ENCODE results near the gene CEP83. TPM values are rescaled to one million over a fixed set of nuclear protein-coding genes. Genes with fewer than 3 reads are reported as not detected.
"Not testable (repeated sequence)": the region's sequence is repeated elsewhere in the genome, so short reads cannot be mapped to it uniquely, and the experiment has no call there.

CEP83 gene
- total RNA-seq, 2 donors from 2014 or later: 22.0 to 23.9 TPM

DNA sequence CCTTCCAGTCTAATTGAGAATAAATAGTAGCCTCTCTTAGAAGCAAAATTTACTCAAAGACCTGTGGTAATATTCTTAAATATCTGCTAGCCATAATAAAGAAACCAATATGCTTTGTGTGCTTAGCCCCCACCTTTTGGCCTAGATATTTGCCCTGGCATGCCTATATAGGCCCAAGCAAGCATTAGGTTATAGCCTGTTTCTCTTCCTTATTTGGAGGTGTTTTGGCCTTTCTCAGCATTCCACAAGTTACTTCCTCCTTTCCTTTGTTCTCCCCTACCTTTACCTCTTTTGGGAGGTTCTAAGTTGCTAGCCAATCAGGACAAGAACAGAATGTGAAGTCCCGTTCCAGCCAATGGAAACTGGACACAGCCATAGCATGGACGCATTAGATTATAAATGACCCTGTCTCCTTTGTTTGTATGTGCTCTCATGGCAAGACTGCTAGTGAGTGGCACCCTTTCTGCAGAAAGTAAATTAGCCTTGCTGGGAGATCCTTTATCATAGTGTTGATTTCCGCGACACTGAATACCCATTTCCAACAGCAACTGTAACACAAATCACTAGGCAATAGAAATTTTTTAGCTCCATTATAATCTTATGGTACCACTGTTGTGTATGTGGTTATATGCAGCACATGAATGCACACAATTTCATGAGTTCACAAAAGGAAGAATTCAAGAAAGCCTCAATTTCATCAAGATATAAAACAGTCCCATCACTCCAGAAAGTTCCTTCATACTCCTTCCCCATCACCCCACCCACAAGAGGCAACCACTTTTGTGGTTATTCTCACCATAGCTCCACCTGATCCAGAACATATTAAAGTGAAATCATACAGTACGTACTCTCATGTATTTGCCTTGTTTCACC lies 37.6 kb downstream of the CEP83 start:
- Mint-ChIP-seq H3K27me3 (no peaks in the 10 kb centered on the region), H3K27ac (no peak overlapping the region), H3K4me1 (peaks cover 9% of the 10 kb centered on the region), H3K4me3 (no peak overlapping the region), H3K36me3 (ENCODE audit: low read depth) (peaks cover 31% of the 10 kb centered on the region), H3K9me3 (peaks cover 21% of the 10 kb centered on the region)
- no peak for ATAC-seq (replicated peaks)

DNA sequence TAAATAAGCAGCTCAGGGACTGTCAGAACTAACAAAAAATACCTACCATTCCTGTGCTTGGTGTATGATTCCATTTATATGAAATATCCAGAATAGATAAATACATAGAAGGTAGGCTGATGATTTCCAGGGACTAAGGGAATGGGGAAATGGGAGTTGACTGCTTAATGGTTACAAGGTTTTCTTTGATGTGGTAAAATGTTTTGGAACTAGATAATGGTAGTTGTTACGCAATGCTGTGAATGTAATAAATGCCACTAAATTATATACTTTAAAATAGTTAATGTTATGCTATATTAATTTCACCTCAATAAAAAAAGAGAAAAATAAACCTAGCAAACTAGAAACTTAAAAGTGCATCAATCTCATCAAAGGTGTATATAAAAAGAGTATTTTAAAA lies 41.1 kb downstream of the CEP83 start:
- Mint-ChIP-seq H3K9me3 (peaks cover 10% of the 10 kb centered on the region), H3K36me3 (ENCODE audit: low read depth) (peaks cover 10% of the 10 kb centered on the region), H3K4me3 (no peak overlapping the region), H3K27ac (no peak overlapping the region), H3K27me3 (no peaks in the 10 kb centered on the region), H3K4me1 (no peaks in the 10 kb centered on the region)
- ATAC-seq (replicated peaks): no peak

DNA sequence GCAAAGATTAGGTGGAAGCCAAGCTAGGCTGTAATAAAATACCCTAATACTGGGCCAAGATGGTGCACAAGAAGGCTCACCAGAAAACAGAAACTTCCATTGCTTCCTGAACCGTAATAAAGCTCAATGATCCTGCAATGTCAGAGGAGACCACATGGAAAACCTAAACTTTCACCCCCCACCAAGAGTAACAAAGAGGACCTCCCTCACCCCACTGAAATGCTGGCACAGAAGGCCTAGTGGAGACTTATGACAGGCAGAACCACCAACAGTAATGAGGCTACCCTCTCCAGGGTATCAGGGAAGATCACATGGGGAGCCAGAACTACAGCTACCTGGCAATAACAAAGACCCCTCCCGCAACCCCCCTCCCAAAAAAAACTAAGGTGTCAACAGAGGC lies 43.1 kb downstream of the CEP83 start:
- no peak for ATAC-seq (replicated peaks)
- no peak overlapping the region for H3K27ac Mint-ChIP-seq
- H3K36me3 Mint-ChIP-seq (ENCODE audit: low read depth): peaks cover 7% of the 10 kb centered on the region
- H3K4me1 Mint-ChIP-seq: no peaks in the 10 kb centered on the region
- H3K4me3 Mint-ChIP-seq: no peak overlapping the region
- no peaks in the 10 kb centered on the region for H3K27me3 Mint-ChIP-seq
- no peaks in the 10 kb centered on the region for H3K9me3 Mint-ChIP-seq

DNA sequence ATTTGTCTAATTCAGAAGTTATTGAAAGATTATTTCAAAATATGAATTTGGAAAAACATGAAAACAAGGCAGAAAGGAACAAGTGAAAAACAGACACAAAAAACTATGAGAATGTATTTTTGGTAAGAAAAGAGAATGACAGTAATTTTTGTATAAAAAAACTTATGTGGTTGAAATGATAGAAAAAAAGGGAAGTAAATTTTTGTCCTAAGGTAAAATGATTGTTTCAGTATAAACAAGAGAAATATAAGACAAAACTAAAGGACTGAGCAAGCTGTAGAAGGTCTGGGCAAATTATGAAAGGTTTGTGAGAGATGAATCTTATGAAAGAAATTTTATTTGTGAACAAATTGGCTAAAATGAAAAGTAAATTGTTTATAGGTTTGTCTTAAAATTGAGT lies 44.6 kb downstream of the CEP83 start:
- H3K27ac Mint-ChIP-seq: no peak overlapping the region
- H3K36me3 Mint-ChIP-seq (ENCODE audit: low read depth): peaks cover 10% of the 10 kb centered on the region
- ATAC-seq (replicated peaks): no peak
- H3K4me1 Mint-ChIP-seq: no peaks in the 10 kb centered on the region
- H3K4me3 Mint-ChIP-seq: no peak overlapping the region
- no peaks in the 10 kb centered on the region for H3K9me3 Mint-ChIP-seq
- no peaks in the 10 kb centered on the region for H3K27me3 Mint-ChIP-seq

DNA sequence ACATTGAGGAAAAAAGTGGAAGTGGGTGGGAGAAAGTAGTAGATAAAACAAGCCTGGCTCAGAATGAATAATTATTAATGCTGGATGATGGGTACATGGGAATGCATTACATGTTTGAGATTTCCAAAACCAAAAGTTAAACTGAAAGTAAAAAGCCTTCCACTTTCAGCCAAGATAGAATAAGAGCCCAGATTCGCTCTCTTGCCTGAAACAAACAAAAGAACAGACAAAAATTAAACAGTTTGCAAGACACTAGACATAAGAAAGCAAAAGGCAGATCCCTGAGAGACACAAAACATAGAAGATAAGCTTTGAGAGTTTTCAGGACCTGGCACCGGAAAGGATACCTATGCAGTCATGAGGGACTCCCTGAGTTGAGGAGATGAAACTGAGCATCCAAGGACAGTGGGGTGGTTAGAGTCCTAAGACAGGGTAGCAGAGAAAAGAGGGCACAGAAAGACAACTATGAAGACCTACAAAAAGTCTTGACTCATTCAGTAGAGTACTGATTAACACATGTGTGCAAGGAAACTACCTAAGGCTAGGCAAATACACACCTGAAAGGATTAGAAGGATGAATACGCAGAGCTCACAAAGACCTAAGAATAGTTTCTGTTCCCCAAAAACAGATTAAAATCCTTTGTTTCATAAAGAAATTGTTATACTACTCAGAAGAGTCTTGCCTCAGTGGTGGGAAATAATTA lies 54.1 kb downstream of the CEP83 start:
- peaks cover 17% of the 10 kb centered on the region for H3K4me1 Mint-ChIP-seq
- H3K9me3 Mint-ChIP-seq: no peaks in the 10 kb centered on the region
- H3K4me3 Mint-ChIP-seq: peak overlapping the region; percentile 57
- H3K27me3 Mint-ChIP-seq: no peaks in the 10 kb centered on the region
- peak overlapping the region; percentile 78 for H3K27ac Mint-ChIP-seq
- H3K36me3 Mint-ChIP-seq (ENCODE audit: low read depth): peaks cover 27% of the 10 kb centered on the region
- ATAC-seq (replicated peaks): peak; percentile 73

DNA sequence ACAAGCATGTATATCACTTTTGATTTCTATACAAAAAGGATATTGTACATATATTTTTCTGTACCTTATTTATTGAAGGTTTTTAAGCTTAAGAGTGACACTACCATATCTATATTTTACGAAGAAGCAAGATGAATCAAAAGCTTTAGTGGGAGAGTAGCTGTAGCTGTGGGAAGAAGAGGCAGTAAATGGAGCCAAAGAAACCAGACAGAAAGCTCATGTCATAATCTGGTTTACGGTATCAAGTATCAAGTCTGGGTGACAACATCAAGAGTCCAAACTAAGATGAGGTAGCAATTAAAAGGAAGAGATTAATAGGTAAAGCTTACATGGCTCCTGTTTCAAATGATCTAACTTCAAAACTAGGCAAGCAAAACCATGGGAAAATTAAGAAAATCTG lies 54.8 kb downstream of the CEP83 start:
- Mint-ChIP-seq H3K27me3 (no peaks in the 10 kb centered on the region), H3K4me1 (peaks cover 17% of the 10 kb centered on the region), H3K36me3 (ENCODE audit: low read depth) (peaks cover 34% of the 10 kb centered on the region), H3K4me3 (peak overlapping the region; percentile 57), H3K9me3 (no peaks in the 10 kb centered on the region), H3K27ac (peak overlapping the region; percentile 78)
- ATAC-seq (replicated peaks): no peak

DNA sequence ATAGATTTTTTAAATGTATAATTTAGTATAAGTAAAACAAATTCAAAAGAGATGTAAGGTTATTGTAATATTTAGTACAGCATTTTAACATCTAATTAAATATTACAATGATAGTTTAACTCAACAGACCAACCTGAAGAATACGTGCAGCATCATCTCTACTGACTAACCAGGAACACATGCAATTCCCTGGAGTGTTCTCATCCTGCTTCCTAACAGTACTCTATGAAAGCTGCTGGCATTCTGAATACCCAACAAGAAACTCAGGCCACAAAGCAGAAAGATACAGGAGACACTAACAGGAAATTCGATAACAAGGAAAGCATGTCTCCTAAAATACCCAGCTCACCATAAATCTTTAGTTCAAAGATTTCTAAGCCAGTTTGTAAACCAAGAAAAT lies 58.3 kb downstream of the CEP83 start:
- Mint-ChIP-seq H3K27ac (no peak overlapping the region), H3K36me3 (ENCODE audit: low read depth) (peaks cover 57% of the 10 kb centered on the region), H3K9me3 (peaks cover 4% of the 10 kb centered on the region), H3K4me3 (no peak overlapping the region), H3K4me1 (peaks cover 16% of the 10 kb centered on the region), H3K27me3 (no peaks in the 10 kb centered on the region)
- no peak for ATAC-seq (replicated peaks)

DNA sequence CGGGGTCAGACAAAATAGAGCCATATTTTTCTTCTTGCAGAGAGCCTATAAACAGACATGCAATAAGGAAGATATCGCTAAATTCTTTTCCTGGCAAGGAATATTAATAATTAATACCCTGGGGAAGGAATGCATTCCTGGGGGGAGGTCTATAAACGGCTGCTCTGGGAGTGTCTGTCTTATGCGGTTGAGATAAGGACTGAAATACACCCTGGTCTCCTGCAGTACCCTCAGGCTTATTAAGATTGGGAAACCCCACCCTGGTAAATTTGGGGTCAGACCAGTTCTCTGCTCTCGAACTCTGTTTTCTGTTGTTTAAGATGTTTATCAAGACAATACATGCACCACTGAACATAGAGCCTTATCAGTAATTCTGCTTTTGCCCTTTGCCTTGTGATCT lies 61.0 kb downstream of the CEP83 start:
- H3K36me3 Mint-ChIP-seq (ENCODE audit: low read depth): peaks cover 75% of the 10 kb centered on the region
- not testable (repeated sequence) for H3K27ac Mint-ChIP-seq; H3K4me1 Mint-ChIP-seq; ATAC-seq (replicated peaks); H3K4me3 Mint-ChIP-seq; H3K27me3 Mint-ChIP-seq; H3K9me3 Mint-ChIP-seq

DNA sequence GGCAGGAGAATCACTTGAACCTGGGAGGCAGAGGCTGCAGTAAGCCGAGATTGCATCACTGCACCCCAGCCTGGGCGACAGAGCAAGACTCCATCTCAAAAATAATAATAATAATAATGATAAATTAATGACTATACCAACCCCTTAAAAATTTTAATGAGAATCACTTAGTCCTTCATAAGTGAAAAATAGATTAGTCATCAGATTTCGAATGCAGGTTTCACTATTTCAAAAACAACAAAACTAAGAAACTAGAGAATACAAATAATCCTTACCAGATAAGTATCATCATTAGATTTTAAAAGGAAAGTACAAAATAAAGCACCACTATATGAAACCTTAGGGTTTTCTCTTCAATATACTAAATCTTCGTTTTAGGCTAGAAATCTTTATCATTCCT lies 62.3 kb downstream of the CEP83 start:
- Mint-ChIP-seq H3K4me1 (peaks cover 1% of the 10 kb centered on the region), H3K27me3 (no peaks in the 10 kb centered on the region), H3K9me3 (peaks cover 5% of the 10 kb centered on the region), H3K4me3 (no peak overlapping the region), H3K36me3 (ENCODE audit: low read depth) (peaks cover 78% of the 10 kb centered on the region), H3K27ac (no peak overlapping the region)
- ATAC-seq (replicated peaks): no peak

DNA sequence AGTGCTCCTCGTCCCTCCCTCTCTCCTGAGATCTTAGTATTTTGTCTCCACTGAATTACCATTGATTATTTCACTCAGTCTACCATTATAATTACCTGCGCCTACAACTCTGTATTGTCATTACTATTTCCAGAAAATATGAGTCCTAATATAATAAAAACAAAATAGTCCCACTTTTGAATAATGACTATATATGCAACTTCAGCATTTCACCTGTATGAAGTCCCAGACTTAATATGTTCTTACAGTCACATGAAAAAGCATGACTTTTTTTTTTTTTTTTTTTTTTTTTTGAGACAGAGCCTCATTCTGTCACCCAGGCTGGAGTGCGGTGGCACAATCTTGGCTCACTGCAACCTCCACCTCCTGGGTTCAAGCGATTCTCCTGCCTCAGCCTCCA lies 63.7 kb downstream of the CEP83 start:
- H3K4me1 Mint-ChIP-seq; H3K4me3 Mint-ChIP-seq; H3K9me3 Mint-ChIP-seq; H3K27me3 Mint-ChIP-seq; ATAC-seq (replicated peaks); H3K27ac Mint-ChIP-seq: not testable (repeated sequence)
- H3K36me3 Mint-ChIP-seq (ENCODE audit: low read depth): peaks cover 79% of the 10 kb centered on the region

DNA sequence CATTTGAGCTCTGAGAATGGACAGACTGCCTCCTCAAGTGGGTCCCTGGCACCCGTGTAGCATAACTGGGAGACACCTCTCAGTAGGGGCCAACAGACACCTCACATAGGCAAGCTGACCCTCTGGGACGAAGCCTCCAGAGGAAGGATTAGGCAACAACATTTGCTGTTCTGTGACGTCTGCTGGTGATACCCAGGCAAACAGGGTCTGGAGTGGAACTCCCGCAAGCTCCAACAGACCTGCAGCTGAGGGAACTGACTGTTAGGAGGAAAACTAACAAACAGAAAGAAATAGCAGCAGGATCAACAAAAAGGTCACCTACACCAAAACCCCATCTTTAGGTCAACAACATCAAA lies 69.6 kb downstream of the CEP83 start:
- Mint-ChIP-seq H3K4me3 (no peak overlapping the region), H3K9me3 (peaks cover 6% of the 10 kb centered on the region), H3K27ac (no peak overlapping the region), H3K27me3 (no peaks in the 10 kb centered on the region), H3K4me1 (peaks cover 5% of the 10 kb centered on the region), H3K36me3 (ENCODE audit: low read depth) (peaks cover 68% of the 10 kb centered on the region)
- no peak for ATAC-seq (replicated peaks)

DNA sequence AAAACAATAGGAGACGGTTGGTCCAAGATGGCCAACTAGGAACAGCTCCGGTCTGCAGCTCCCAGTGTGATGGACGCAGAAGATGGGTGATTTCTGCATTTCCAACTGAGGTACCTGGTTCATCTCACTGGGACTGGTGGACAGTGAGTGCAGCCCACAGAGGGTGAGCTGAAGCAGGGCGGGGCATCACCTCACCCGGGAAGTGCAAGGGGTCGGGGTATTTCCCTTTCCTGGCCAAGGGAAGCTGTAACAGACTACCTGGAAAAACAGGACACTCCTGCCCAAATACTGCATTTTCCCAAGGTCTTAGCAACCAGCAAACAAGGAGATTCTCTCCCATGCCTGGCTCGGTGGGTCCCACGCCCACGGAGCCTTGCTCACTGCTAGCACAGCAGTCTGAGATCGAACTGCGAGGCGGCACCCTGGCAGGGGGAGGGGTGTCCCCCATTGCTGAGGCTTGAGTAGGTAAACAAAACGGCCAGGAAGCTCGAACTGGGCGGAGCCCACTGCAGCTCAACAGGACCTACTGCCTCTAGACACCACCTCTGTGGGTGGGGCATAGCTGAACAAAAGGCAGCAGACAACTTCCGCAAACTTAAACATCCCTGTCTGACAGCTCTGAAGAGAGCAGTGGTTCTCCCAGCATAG lies 70.1 kb downstream of the CEP83 start:
- H3K9me3 Mint-ChIP-seq: peaks cover 11% of the 10 kb centered on the region
- not testable (repeated sequence) for H3K4me1 Mint-ChIP-seq; H3K27ac Mint-ChIP-seq; ATAC-seq (replicated peaks); H3K4me3 Mint-ChIP-seq; H3K27me3 Mint-ChIP-seq
- H3K36me3 Mint-ChIP-seq (ENCODE audit: low read depth): peaks cover 69% of the 10 kb centered on the region

DNA sequence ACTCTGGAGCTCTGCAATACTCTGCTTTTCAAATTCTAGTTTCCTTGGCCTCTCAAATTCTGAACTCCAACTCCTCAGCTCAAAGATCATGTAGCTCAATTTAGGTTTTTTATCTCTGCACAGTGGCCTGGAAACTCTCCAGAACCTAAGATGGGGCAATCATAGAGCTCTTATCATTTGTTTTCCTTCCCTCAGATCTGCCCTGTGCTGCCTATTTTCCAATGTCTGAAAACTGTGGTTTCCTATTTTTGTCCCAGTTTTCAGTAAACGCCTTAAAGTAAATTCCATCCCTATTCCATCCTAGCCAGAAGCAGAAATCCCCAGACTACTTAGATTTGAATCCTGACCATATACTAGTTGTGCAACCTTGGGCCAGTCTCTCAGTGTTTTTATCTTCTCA lies 73.2 kb downstream of the CEP83 start:
- H3K27ac Mint-ChIP-seq: no peak overlapping the region
- peaks cover 59% of the 10 kb centered on the region for H3K36me3 Mint-ChIP-seq (ENCODE audit: low read depth)
- H3K9me3 Mint-ChIP-seq: peaks cover 12% of the 10 kb centered on the region
- H3K4me1 Mint-ChIP-seq: no peaks in the 10 kb centered on the region
- no peaks in the 10 kb centered on the region for H3K27me3 Mint-ChIP-seq
- ATAC-seq (replicated peaks): no peak
- no peak overlapping the region for H3K4me3 Mint-ChIP-seq

DNA sequence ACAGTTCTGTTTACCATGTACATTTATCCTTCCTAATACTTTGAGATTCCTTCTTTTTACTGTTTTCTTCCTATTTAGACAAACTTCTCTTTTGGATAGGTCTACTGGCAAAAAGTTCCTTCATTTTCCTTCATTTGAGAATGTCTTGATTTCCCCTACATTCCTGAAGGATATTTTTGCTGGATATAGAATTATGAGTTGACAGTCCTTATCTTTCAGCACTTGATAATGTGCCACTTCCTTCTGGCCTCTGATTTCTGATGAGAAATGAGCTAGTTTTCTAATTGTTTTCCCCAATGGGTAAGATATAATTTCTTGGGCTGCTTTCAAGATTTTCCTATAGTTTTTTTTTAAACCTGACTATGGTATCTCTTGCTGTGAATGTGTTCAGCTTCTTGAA lies 75.6 kb downstream of the CEP83 start:
- H3K4me1 Mint-ChIP-seq: peaks cover 12% of the 10 kb centered on the region
- H3K27ac Mint-ChIP-seq: no peak overlapping the region
- H3K36me3 Mint-ChIP-seq (ENCODE audit: low read depth): peaks cover 54% of the 10 kb centered on the region
- no peaks in the 10 kb centered on the region for H3K27me3 Mint-ChIP-seq
- peaks cover 12% of the 10 kb centered on the region for H3K9me3 Mint-ChIP-seq
- H3K4me3 Mint-ChIP-seq: no peak overlapping the region
- ATAC-seq (replicated peaks): no peak

DNA sequence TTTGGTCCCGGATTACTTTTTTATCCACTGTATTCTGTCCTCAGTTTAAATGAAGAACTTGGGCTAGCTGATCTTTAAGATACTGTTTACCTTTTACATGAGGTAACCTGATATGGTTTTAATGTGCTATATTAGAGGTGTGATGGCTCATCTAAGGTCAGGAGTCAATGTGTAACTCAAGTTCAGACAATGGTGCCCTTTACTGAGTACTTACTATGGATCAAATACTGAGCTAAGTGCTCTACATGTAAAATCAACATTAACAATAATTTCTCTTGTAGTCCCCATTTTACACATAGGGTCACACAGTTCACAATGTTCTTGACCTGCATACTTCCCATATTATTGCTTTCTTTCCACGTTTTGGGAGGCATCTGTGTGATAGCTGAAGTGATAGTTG lies 79.2 kb downstream of the CEP83 start:
- Mint-ChIP-seq H3K4me1 (peaks cover 12% of the 10 kb centered on the region), H3K36me3 (ENCODE audit: low read depth) (peaks cover 59% of the 10 kb centered on the region), H3K9me3 (peaks cover 12% of the 10 kb centered on the region), H3K27ac (peak overlapping the region; percentile 34), H3K27me3 (no peaks in the 10 kb centered on the region), H3K4me3 (peak overlapping the region; percentile 44)
- no peak for ATAC-seq (replicated peaks)

All from activated T-helper 17 cell treated with anti-CD3 and anti-CD28 coated beads, Interleukin-2, amount 50 U/mL, for 72 hours (primary cell).